Mesenchymal stem cell (in vitro differentiated cells and primary cell): ENCODE measurements around the gene SPTBN1.
A peak's percentile ranks its signal among the peaks of the same experiment; 100 is the strongest.

Source experiments
- DNase-seq: peaks from one replicate; pipeline ENCODE4 v3.0.0-alpha.2; 2013
- H2AFZ ChIP-seq: one replicate; pipeline ENCODE4 v1.6.1; 2013; ENCODE audit warnings: low read depth, mild to moderate bottlenecking, control low read depth, inconsistent platforms, low read length, moderate library complexity
- H2AK5ac ChIP-seq: 2 replicates; pipeline ENCODE4 v1.6.1; 2013; ENCODE audit warnings: low read length, moderate library complexity, mild to moderate bottlenecking, inconsistent platforms; ENCODE audit not compliant: severe bottlenecking
- H2BK120ac ChIP-seq: one replicate; pipeline ENCODE4 v1.6.1; 2013; ENCODE audit warnings: low read depth, mild to moderate bottlenecking, inconsistent platforms, low read length, moderate library complexity
- H2BK12ac ChIP-seq, 2 experiments: one replicate each; pipeline ENCODE4 v1.6.1; 2013; ENCODE audit warnings: inconsistent platforms in 2 of 2, low read length in 2 of 2, mild to moderate bottlenecking in 2 of 2, moderate library complexity in 2 of 2, control low read depth in 1 of 2
- H2BK15ac ChIP-seq: one replicate; pipeline ENCODE4 v1.6.1; 2013; ENCODE audit warnings: mild to moderate bottlenecking, low read depth, inconsistent platforms; ENCODE audit not compliant: poor library complexity, severe bottlenecking
- H2BK5ac ChIP-seq: 2 replicates; pipeline ENCODE4 v1.6.1; 2013; ENCODE audit warnings: low read depth, mild to moderate bottlenecking, low read length, control low read depth, inconsistent platforms; ENCODE audit not compliant: poor library complexity, severe bottlenecking
- H3K14ac ChIP-seq, 2 experiments: one replicate each; pipeline ENCODE4 v1.6.1; 2013; ENCODE audit warnings: inconsistent platforms in 2 of 2, low read length in 2 of 2, control low read depth in 1 of 2, mild to moderate bottlenecking in 1 of 2, moderate library complexity in 1 of 2
- H3K18ac ChIP-seq, 2 experiments: one replicate each; pipeline ENCODE4 v1.6.1; 2013; ENCODE audit warnings: inconsistent platforms in 2 of 2, low read length in 2 of 2, control low read depth in 1 of 2, low read depth in 1 of 2, mild to moderate bottlenecking in 1 of 2
- H3K23ac ChIP-seq, 2 experiments: one replicate each; pipeline ENCODE4 v1.6.1; 2013; ENCODE audit warnings: inconsistent platforms in 2 of 2, low read length in 2 of 2, mild to moderate bottlenecking in 2 of 2, moderate library complexity in 2 of 2, control low read depth in 1 of 2
- H3K27ac ChIP-seq: 2 replicates; pipeline ENCODE4 v1.5.1; 2013; ENCODE audit warnings: mild to moderate bottlenecking, moderate library complexity, low read length, control low read depth, inconsistent platforms; ENCODE audit not compliant: poor library complexity, severe bottlenecking
- H3K27me3 ChIP-seq, 2 experiments: 2 replicates each; pipeline versions ENCODE4 v1.6.1 to v1.7.0; 2013; ENCODE audit warnings: low read length in 2 of 2, mild to moderate bottlenecking in 2 of 2, moderate library complexity in 2 of 2, control low read depth in 1 of 2, inconsistent platforms in 1 of 2; ENCODE audit not compliant: control insufficient read depth in 1 of 2, insufficient read depth in 1 of 2
- H3K36me3 ChIP-seq, 2 experiments: 2 replicates each; pipeline versions ENCODE4 v1.6.1 to v1.7.0; 2013; ENCODE audit warnings: low read length in 2 of 2, control low read depth in 1 of 2, inconsistent platforms in 1 of 2, low read depth in 1 of 2, mild to moderate bottlenecking in 1 of 2; ENCODE audit not compliant: insufficient read depth in 2 of 2, control insufficient read depth in 1 of 2
- H3K4ac ChIP-seq, 2 experiments: one replicate each; pipeline ENCODE4 v1.6.1; 2013; ENCODE audit warnings: inconsistent platforms in 2 of 2, low read length in 2 of 2, mild to moderate bottlenecking in 2 of 2, moderate library complexity in 2 of 2, control low read depth in 1 of 2, low read depth in 1 of 2
- H3K4me1 ChIP-seq: 2 replicates; pipeline ENCODE4 v1.6.1; 2013; ENCODE audit warnings: low read depth, low read length, control low read depth; ENCODE audit not compliant: control insufficient read depth, insufficient read depth
- H3K4me2 ChIP-seq: 2 replicates; pipeline ENCODE4 v1.6.1; 2013; ENCODE audit warnings: low read length, mild to moderate bottlenecking, inconsistent platforms; ENCODE audit not compliant: poor library complexity, severe bottlenecking
- H3K4me3 ChIP-seq, 2 experiments: 2 replicates each; pipeline versions ENCODE4 v1.5.1 to v1.7.0; 2013; ENCODE audit warnings: low read length in 2 of 2, mild to moderate bottlenecking in 2 of 2, control low read depth in 1 of 2, low read depth in 1 of 2; ENCODE audit not compliant: insufficient read depth in 1 of 2
- H3K79me1 ChIP-seq: replicated peaks from 2 replicates; pipeline ENCODE4 v1.6.1; 2013; ENCODE audit warnings: mild to moderate bottlenecking, control low read depth, low read length, inconsistent platforms; ENCODE audit not compliant: poor library complexity, severe bottlenecking
- H3K9ac ChIP-seq: 2 replicates; pipeline ENCODE4 v1.7.0; 2013; ENCODE audit warnings: mild to moderate bottlenecking, low read length, moderate library complexity
- H3K9me3 ChIP-seq: 2 replicates; pipeline ENCODE4 v1.7.0; 2013; ENCODE audit warnings: mild to moderate bottlenecking, low read length; ENCODE audit not compliant: control insufficient read depth
- H4K8ac ChIP-seq: one replicate; pipeline ENCODE4 v1.6.1; 2013; ENCODE audit warnings: inconsistent platforms, mild to moderate bottlenecking, low read length, moderate library complexity
- H4K91ac ChIP-seq: one replicate; pipeline ENCODE4 v1.6.1; 2013; ENCODE audit warnings: mild to moderate bottlenecking, low read length, inconsistent platforms
- WGBS: methylation state at CpG from one replicate; pipeline ENCODE4 v1.1.7; 2013; ENCODE audit warnings: mixed read lengths; 5-methylcytosine and 5-hydroxymethylcytosine counted together

Gene SPTBN1

GRCh38 chr2:54589340-54590215, 133.5 kb downstream of the SPTBN1 start:
- peaks cover 7 to 16% of the 10 kb centered on the region in 2 experiments for H3K36me3 ChIP-seq
- no peak overlapping the region for H3K27ac ChIP-seq
- no peak overlapping the region for H2BK120ac ChIP-seq
- H3K4me3 ChIP-seq: no peak overlapping the region
- no peaks in the 10 kb centered on the region for H3K9me3 ChIP-seq
- H4K8ac ChIP-seq: peak overlapping the region; percentile 8
- peak overlapping the region; percentile 26 to 91 for H3K18ac ChIP-seq
- peak overlapping the region in 1 of 2 experiments; percentile 29 for H3K4ac ChIP-seq
- no peaks in the 10 kb centered on the region for H3K27me3 ChIP-seq
- H2BK12ac ChIP-seq: peak overlapping the region in 1 of 2 experiments; percentile 23
- no peak overlapping the region for H3K4me2 ChIP-seq
- peak overlapping the region in 1 of 2 experiments; percentile 9 for H3K23ac ChIP-seq
- peak overlapping the region in 1 of 2 experiments; percentile 85 for H3K14ac ChIP-seq
- no peak overlapping the region for H3K9ac ChIP-seq
- peak overlapping the region; percentile 36 for H4K91ac ChIP-seq
- H2AK5ac ChIP-seq: no peak overlapping the region
- WGBS: 58% methylated on average over 5 of the region's 7 CpGs
- no peak overlapping the region for H2AFZ ChIP-seq
- DNase-seq: peak; percentile 46
- H2BK5ac ChIP-seq: no peak overlapping the region
- no peak overlapping the region for H2BK15ac ChIP-seq
- H3K4me1 ChIP-seq: peaks cover 18% of the 10 kb centered on the region
- no peaks in the 10 kb centered on the region for H3K79me1 ChIP-seq

DNA sequence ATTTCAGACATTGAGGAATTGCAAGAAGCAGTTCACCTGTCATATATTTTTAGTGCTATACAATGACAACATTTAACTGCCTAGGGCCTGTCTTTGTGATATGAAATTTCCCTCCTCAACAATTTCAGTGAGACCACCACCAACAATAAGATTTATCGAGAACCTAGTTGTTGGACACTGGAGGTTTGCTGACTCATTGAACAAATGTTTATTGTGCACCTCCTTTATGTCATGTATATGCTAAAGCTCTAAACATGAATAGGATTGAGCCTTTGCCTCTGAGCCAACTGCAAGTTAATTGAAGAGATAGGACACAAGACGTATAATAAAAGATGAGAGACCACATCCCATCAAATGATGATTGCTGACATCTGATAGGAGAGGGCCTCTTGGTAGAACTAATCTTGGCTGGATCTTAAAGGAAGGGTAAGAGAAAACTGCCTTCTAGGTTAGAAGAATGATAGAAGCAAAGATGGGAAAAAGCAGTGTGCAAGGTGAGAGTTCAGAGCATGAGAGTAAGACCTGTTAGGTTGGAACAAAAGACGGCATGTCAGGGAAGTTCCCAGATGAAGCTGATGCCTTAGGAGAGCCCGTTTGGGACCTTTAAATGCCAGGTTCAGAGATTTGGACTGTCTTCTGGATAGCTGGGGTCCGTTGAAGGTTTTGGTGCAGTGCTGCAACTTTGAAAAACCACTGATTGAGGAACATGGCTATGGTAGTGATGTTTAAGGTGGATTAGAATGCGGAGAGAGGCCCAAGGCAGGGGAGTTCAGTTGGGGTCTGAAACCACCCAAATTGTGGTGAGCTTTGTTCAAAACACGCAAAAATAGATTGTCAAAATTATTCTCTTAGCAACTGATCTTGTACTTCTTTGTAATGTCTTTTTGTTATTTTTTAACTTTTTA, 134.3 kb downstream of the SPTBN1 start:
- Histone ChIP-seq H3K9ac (no peak overlapping the region), H3K4me3 (no peak overlapping the region), H3K36me3 (peaks cover 11 to 17% of the 10 kb centered on the region in 2 experiments), H4K91ac (no peak overlapping the region), H3K4ac (peak overlapping the region in 1 of 2 experiments; percentile 11), H3K27me3 (no peaks in the 10 kb centered on the region), H2BK5ac (no peak overlapping the region), H2AFZ (no peak overlapping the region), H3K4me2 (no peak overlapping the region), H2BK120ac (no peak overlapping the region), H3K79me1 (no peaks in the 10 kb centered on the region), H2BK15ac (no peak overlapping the region), H2BK12ac (peak overlapping the region; percentile 21 to 50), H3K9me3 (no peaks in the 10 kb centered on the region), H3K18ac (peak overlapping the region in 1 of 2 experiments; percentile 66), H3K4me1 (peaks cover 21% of the 10 kb centered on the region), H3K23ac (no peak overlapping the region), H3K14ac (no peak overlapping the region), H4K8ac (no peak overlapping the region), H3K27ac (no peak overlapping the region), H2AK5ac (no peak overlapping the region)
- 75% methylated on average over 6 of the region's 7 CpGs for WGBS
- DNase-seq: no peak

DNA sequence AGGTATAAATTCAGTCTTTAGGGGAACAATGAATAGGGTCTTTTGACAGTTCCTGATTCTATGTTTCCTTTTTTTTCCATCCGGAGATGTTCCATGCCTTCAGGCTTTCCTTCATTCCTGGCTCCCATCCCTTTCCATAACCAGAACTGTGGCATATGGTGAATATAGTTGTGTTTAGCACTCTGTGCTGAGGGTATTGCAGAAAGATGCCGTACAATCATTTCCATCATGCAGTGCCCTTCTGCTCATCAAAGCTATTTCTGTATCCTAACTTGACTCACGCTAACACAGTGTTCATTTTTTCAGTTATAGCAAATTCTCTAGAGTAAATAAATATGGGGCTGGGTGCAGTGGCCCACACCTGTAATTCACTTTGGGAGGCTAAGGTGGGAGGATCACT, 135.4 kb downstream of the SPTBN1 start:
- no peaks in the 10 kb centered on the region for H3K9me3 ChIP-seq
- H2BK15ac ChIP-seq: no peak overlapping the region
- no peak for DNase-seq
- no peak overlapping the region for H3K23ac ChIP-seq
- H4K8ac ChIP-seq: no peak overlapping the region
- peaks cover 24% of the 10 kb centered on the region for H3K4me1 ChIP-seq
- H3K14ac ChIP-seq: no peak overlapping the region
- H3K27me3 ChIP-seq: no peaks in the 10 kb centered on the region
- no peak overlapping the region for H3K9ac ChIP-seq
- no peak overlapping the region for H4K91ac ChIP-seq
- no peak overlapping the region for H3K18ac ChIP-seq
- H2AK5ac ChIP-seq: no peak overlapping the region
- H3K4me3 ChIP-seq: no peak overlapping the region
- no peak overlapping the region for H3K4ac ChIP-seq
- H3K79me1 ChIP-seq: no peaks in the 10 kb centered on the region
- H2BK12ac ChIP-seq: no peak overlapping the region
- WGBS: no CpG with 5 or more reads among the region's 3 CpGs
- no peak overlapping the region for H2AFZ ChIP-seq
- H3K4me2 ChIP-seq: no peak overlapping the region
- H2BK120ac ChIP-seq: no peak overlapping the region
- H2BK5ac ChIP-seq: no peak overlapping the region
- peaks cover 20 to 21% of the 10 kb centered on the region in 2 experiments for H3K36me3 ChIP-seq
- no peak overlapping the region for H3K27ac ChIP-seq

- Histone ChIP-seq H2BK15ac (no peak overlapping the region), H3K23ac (no peak overlapping the region)
- WGBS: 100% methylated on average over 4 of the region's 4 CpGs
Observed at GRCh38 chr2:54593249-54593648, 137.1 kb downstream of the SPTBN1 start.

More at GRCh38 chr2:54593249-54593648, 137.1 kb downstream of the SPTBN1 start:
- no peak overlapping the region for H3K18ac ChIP-seq
- H2BK5ac ChIP-seq: no peak overlapping the region
- no peak for DNase-seq
- no peak overlapping the region for H2BK12ac ChIP-seq
- no peaks in the 10 kb centered on the region for H3K27me3 ChIP-seq
- no peaks in the 10 kb centered on the region for H3K79me1 ChIP-seq
- H3K9me3 ChIP-seq: no peaks in the 10 kb centered on the region
- H3K36me3 ChIP-seq: peaks cover 14 to 26% of the 10 kb centered on the region in 2 experiments
- no peak overlapping the region for H2AK5ac ChIP-seq
- peaks cover 26% of the 10 kb centered on the region for H3K4me1 ChIP-seq
- H2AFZ ChIP-seq: no peak overlapping the region
- H4K8ac ChIP-seq: no peak overlapping the region
- no peak overlapping the region for H4K91ac ChIP-seq
- H3K14ac ChIP-seq: no peak overlapping the region
- no peak overlapping the region for H3K4me3 ChIP-seq
- H3K4ac ChIP-seq: no peak overlapping the region
- no peak overlapping the region for H3K27ac ChIP-seq
- H3K4me2 ChIP-seq: no peak overlapping the region
- no peak overlapping the region for H3K9ac ChIP-seq
- H2BK120ac ChIP-seq: no peak overlapping the region
